Liver (tissue), 9 donors: ENCODE results near the gene METTL13. TPM values are rescaled to one million over a fixed set of nuclear protein-coding genes. Genes with fewer than 3 reads are reported as not detected.

Source experiments
- DNase-seq: peaks from one replicate; pipeline ENCODE4 v3.0.0-alpha.2; 2017; ENCODE audit warnings: low spot score
- H3K27ac ChIP-seq, 2 donors: one replicate each; pipeline ENCODE4 v1.7.0; 2013; ENCODE audit warnings: inconsistent platforms in 2 of 2, low read length in 2 of 2, control low read depth in 1 of 2, low read depth in 1 of 2, mild to moderate bottlenecking in 1 of 2
- H3K27me3 ChIP-seq, 4 donors: one replicate each; pipeline versions ENCODE4 v1.6.1 to v1.7.0; 2013; ENCODE audit warnings: low read length in 3 of 4, inconsistent platforms in 1 of 4, mild to moderate bottlenecking in 1 of 4, moderate library complexity in 1 of 4; ENCODE audit not compliant: control insufficient read depth in 4 of 4, insufficient read depth in 4 of 4
- H3K36me3 ChIP-seq, 4 donors: one replicate each; pipeline versions ENCODE4 v1.6.1 to v1.7.0; 2013; ENCODE audit warnings: low read length in 3 of 4, mild to moderate bottlenecking in 3 of 4, low read depth in 1 of 4, moderate library complexity in 1 of 4; ENCODE audit not compliant: control insufficient read depth in 4 of 4, insufficient read depth in 3 of 4
- H3K4me1 ChIP-seq, 4 donors: one replicate each; pipeline versions ENCODE4 v1.6.1 to v1.7.0; 2013; ENCODE audit warnings: low read length in 3 of 4, mild to moderate bottlenecking in 3 of 4, moderate library complexity in 1 of 4; ENCODE audit not compliant: control insufficient read depth in 4 of 4, insufficient read depth in 4 of 4
- H3K4me3 ChIP-seq, 3 donors: one replicate each; pipeline versions ENCODE4 v1.6.1 to v1.7.0; 2013; ENCODE audit warnings: low read length in 3 of 3, control low read depth in 1 of 3, low read depth in 1 of 3, mild to moderate bottlenecking in 1 of 3
- H3K9ac ChIP-seq, 2 donors: one replicate each; pipeline ENCODE4 v1.7.0; 2013; ENCODE audit warnings: low read length in 2 of 2, mild to moderate bottlenecking in 2 of 2, moderate library complexity in 2 of 2, control low read depth in 1 of 2, low read depth in 1 of 2
- H3K9me3 ChIP-seq, 4 donors: one replicate each; pipeline versions ENCODE4 v1.6.1 to v1.7.0; 2013; ENCODE audit warnings: low read length in 3 of 4; ENCODE audit not compliant: control insufficient read depth in 4 of 4
- EGR1 ChIP-seq, 2 donors: IDR thresholded peaks; 2 replicates each; pipeline ENCODE4 v1.6.1; 2016 to 2018; ENCODE audit warnings: antibody characterized with exemption in 2 of 2, low read depth in 2 of 2
- FOXA2 ChIP-seq: IDR thresholded peaks from 2 replicates; pipeline ENCODE4 v1.6.1; 2016; ENCODE audit warnings: antibody characterized with exemption
- GABPA ChIP-seq, 2 donors: IDR thresholded peaks in 1 of 2; conservative IDR thresholded peaks in 1 of 2; 2 replicates each; pipeline ENCODE4 v1.6.1; 2016; ENCODE audit warnings: antibody characterized with exemption in 2 of 2, mild to moderate bottlenecking in 1 of 2, moderate library complexity in 1 of 2
- HNF4A ChIP-seq, 2 donors: conservative IDR thresholded peaks; 2 replicates each; pipeline ENCODE4 v1.6.1; 2016; ENCODE audit warnings: antibody characterized with exemption in 2 of 2, mild to moderate bottlenecking in 2 of 2
- HNF4G ChIP-seq: IDR thresholded peaks from 2 replicates; pipeline ENCODE4 v1.6.1; 2016; ENCODE audit warnings: antibody characterized with exemption
- NR2F2 ChIP-seq: IDR thresholded peaks from 2 replicates; pipeline ENCODE4 v1.6.1; 2016; ENCODE audit warnings: antibody characterized with exemption
- RAD21 ChIP-seq, 2 donors: IDR thresholded peaks; 2 replicates each; pipeline ENCODE4 v1.6.1; 2016; ENCODE audit warnings: antibody characterized with exemption in 2 of 2, mild to moderate bottlenecking in 2 of 2
- RXRA ChIP-seq, 2 donors: IDR thresholded peaks; 2 replicates each; pipeline ENCODE4 v1.6.1; 2017 to 2018; ENCODE audit warnings: antibody characterized with exemption in 2 of 2, mild to moderate bottlenecking in 1 of 2
- SP1 ChIP-seq: IDR thresholded peaks from 2 replicates; pipeline ENCODE4 v1.6.1; 2018; ENCODE audit warnings: antibody characterized with exemption, mild to moderate bottlenecking
- TAF1 ChIP-seq: conservative IDR thresholded peaks from 2 replicates; pipeline ENCODE4 v1.6.1; 2016; ENCODE audit warnings: antibody characterized with exemption, mild to moderate bottlenecking
- YY1 ChIP-seq: IDR thresholded peaks from 2 replicates; pipeline ENCODE4 v1.6.1; 2016; ENCODE audit warnings: antibody characterized with exemption, mild to moderate bottlenecking
- WGBS: extraction: QIAGEN DNeasy Blood & Tissue Kit; methylation state at CpG from one replicate; pipeline ENCODE4 v1.1.7; 2013; 5-methylcytosine and 5-hydroxymethylcytosine counted together
- polyA plus RNA-seq, 2 donors: library from polyadenylated mRNA; stranded (reverse) in 1 of 2; unstranded in 1 of 2; fragments of 200-250 nt in 1 of 2; fragments of >200 nt in 1 of 2; fragmentation: Nextera tagmentation in 1 of 2; extraction: Ambion mirVana in 1 of 2; gene quantifications; one replicate each; pipeline versions ENCODE4 v1.2.1 to v1.2.3, GENCODE V29; 2013 to 2015
- total RNA-seq, 2 donors: library from RNA; depleted of rRNA; stranded (reverse); fragments of >200 nt; gene quantifications; one replicate each; pipeline ENCODE4 v1.2.3, GENCODE V29; 2014
- TF ChIP-seq, protein P1 (sequence below): IDR thresholded peaks from 2 replicates; pipeline ENCODE4 v1.6.1; 2016; ENCODE audit warnings: antibody characterized with exemption
- TF ChIP-seq, protein P2 (sequence below): IDR thresholded peaks from 2 replicates; pipeline ENCODE4 v1.6.1; 2016; ENCODE audit warnings: antibody characterized with exemption, mild to moderate bottlenecking
- TF ChIP-seq, protein P3 (sequence below): fragments of 150-350 bp; IDR thresholded peaks from 2 replicates; pipeline ENCODE4 v1.5.1; 2017; ENCODE audit warnings: improper control_type of control experiment, low read depth, low read length; ENCODE audit not compliant: missing input control
- TF ChIP-seq, protein P4 (sequence below): IDR thresholded peaks from 2 replicates; pipeline ENCODE4 v1.6.1; 2016; ENCODE audit warnings: antibody characterized with exemption
- TF ChIP-seq, protein P5 (sequence below): IDR thresholded peaks from 2 replicates; pipeline ENCODE4 v1.6.1; 2016; ENCODE audit warnings: antibody characterized with exemption
- donor health status: healthy.
- donor health status: healthy.
- donor health status: healthy.
- donor health status: healthy.
- donor health status: healthy.

METTL13 gene
- total and polyA plus RNA-seq, 4 donors: 10.5 to 16.1 (median 13.4) TPM

DNA sequence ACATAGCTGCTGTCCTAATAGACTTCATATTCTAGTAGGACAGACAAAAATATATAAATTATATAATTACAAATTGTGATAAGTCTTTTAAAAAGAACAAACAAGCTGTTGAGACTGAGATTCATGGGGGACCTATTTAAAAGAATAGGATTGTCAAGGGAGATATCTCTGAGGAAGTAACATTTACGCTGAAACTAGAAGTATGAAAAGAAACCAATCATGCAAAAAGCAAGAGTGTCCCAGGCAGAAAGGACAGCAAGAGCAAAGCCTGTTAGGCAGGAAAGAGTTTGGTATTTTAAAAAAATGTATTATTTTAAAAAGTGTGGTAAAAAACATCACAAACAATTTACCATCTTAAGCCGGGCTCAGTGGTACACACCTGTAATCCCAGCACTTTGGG is 9.1 kb upstream of the METTL13 start:
- peaks cover 0 to 6% (median 0%) of the 10 kb centered on the region in 4 donors for H3K27me3 ChIP-seq
- H3K9ac ChIP-seq: no peak overlapping the region
- H3K4me3 ChIP-seq: no peak overlapping the region
- no peak overlapping the region for H3K27ac ChIP-seq
- TF ChIP-seq SP1: no peak
- TF ChIP-seq, protein P1, sequence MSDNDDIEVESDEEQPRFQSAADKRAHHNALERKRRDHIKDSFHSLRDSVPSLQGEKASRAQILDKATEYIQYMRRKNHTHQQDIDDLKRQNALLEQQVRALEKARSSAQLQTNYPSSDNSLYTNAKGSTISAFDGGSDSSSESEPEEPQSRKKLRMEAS: no peak
- TF ChIP-seq HNF4G: no peak
- no peak for TF ChIP-seq NR2F2
- no peak for TF ChIP-seq RXRA (IDR thresholded peaks at IDR 0.05)
- TF ChIP-seq EGR1 (IDR thresholded peaks at IDR 0.05; ENCODE audit: low read depth in 2 of 2): no peak
- TF ChIP-seq TAF1: no peak
- TF ChIP-seq, protein P2, sequence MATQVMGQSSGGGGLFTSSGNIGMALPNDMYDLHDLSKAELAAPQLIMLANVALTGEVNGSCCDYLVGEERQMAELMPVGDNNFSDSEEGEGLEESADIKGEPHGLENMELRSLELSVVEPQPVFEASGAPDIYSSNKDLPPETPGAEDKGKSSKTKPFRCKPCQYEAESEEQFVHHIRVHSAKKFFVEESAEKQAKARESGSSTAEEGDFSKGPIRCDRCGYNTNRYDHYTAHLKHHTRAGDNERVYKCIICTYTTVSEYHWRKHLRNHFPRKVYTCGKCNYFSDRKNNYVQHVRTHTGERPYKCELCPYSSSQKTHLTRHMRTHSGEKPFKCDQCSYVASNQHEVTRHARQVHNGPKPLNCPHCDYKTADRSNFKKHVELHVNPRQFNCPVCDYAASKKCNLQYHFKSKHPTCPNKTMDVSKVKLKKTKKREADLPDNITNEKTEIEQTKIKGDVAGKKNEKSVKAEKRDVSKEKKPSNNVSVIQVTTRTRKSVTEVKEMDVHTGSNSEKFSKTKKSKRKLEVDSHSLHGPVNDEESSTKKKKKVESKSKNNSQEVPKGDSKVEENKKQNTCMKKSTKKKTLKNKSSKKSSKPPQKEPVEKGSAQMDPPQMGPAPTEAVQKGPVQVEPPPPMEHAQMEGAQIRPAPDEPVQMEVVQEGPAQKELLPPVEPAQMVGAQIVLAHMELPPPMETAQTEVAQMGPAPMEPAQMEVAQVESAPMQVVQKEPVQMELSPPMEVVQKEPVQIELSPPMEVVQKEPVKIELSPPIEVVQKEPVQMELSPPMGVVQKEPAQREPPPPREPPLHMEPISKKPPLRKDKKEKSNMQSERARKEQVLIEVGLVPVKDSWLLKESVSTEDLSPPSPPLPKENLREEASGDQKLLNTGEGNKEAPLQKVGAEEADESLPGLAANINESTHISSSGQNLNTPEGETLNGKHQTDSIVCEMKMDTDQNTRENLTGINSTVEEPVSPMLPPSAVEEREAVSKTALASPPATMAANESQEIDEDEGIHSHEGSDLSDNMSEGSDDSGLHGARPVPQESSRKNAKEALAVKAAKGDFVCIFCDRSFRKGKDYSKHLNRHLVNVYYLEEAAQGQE: no peak
- TF ChIP-seq, protein P3, sequence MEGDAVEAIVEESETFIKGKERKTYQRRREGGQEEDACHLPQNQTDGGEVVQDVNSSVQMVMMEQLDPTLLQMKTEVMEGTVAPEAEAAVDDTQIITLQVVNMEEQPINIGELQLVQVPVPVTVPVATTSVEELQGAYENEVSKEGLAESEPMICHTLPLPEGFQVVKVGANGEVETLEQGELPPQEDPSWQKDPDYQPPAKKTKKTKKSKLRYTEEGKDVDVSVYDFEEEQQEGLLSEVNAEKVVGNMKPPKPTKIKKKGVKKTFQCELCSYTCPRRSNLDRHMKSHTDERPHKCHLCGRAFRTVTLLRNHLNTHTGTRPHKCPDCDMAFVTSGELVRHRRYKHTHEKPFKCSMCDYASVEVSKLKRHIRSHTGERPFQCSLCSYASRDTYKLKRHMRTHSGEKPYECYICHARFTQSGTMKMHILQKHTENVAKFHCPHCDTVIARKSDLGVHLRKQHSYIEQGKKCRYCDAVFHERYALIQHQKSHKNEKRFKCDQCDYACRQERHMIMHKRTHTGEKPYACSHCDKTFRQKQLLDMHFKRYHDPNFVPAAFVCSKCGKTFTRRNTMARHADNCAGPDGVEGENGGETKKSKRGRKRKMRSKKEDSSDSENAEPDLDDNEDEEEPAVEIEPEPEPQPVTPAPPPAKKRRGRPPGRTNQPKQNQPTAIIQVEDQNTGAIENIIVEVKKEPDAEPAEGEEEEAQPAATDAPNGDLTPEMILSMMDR: no peak
- TF ChIP-seq GABPA (IDR thresholded peaks at IDR 0.05 in 1 of 2, conservative IDR thresholded peaks at IDR 0.05 in 1 of 2): no peak
- TF ChIP-seq, protein P4, sequence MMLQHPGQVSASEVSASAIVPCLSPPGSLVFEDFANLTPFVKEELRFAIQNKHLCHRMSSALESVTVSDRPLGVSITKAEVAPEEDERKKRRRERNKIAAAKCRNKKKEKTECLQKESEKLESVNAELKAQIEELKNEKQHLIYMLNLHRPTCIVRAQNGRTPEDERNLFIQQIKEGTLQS: no peak
- TF ChIP-seq RAD21 (IDR thresholded peaks at IDR 0.05): no peak
- TF ChIP-seq, protein P5, sequence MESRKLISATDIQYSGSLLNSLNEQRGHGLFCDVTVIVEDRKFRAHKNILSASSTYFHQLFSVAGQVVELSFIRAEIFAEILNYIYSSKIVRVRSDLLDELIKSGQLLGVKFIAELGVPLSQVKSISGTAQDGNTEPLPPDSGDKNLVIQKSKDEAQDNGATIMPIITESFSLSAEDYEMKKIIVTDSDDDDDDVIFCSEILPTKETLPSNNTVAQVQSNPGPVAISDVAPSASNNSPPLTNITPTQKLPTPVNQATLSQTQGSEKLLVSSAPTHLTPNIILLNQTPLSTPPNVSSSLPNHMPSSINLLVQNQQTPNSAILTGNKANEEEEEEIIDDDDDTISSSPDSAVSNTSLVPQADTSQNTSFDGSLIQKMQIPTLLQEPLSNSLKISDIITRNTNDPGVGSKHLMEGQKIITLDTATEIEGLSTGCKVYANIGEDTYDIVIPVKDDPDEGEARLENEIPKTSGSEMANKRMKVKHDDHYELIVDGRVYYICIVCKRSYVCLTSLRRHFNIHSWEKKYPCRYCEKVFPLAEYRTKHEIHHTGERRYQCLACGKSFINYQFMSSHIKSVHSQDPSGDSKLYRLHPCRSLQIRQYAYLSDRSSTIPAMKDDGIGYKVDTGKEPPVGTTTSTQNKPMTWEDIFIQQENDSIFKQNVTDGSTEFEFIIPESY: no peak
- no peak for TF ChIP-seq FOXA2
- no peak for TF ChIP-seq YY1
- TF ChIP-seq HNF4A (conservative IDR thresholded peaks at IDR 0.05): no peak
- no peaks in the 10 kb centered on the region for H3K4me1 ChIP-seq
- WGBS: 97% methylated on average over 2 of the region's 2 CpGs
- no peak for DNase-seq
- no peaks in the 10 kb centered on the region for H3K36me3 ChIP-seq
- H3K9me3 ChIP-seq: no peaks in the 10 kb centered on the region
